NB4 (cell line): ENCODE results near the gene ADAMTS6.

Experiments
- CTCF ChIP-seq: IDR thresholded peaks from one replicate; pipeline ENCODE4 v1.5.1; 2012; ENCODE audit warnings: low read depth, low read length
- MAX ChIP-seq: IDR thresholded peaks from 2 replicates; pipeline ENCODE4 v1.6.1; 2011; ENCODE audit warnings: low read depth, low read length
- MYC ChIP-seq: IDR thresholded peaks from 2 replicates; pipeline ENCODE4 v1.6.1; 2011; ENCODE audit warnings: low read depth, low read length
- POLR2A ChIP-seq: IDR thresholded peaks from 2 replicates; pipeline ENCODE4 v1.6.1; 2011; ENCODE audit warnings: mild to moderate bottlenecking; ENCODE audit not compliant: insufficient read length; ENCODE audit errors: extremely low read depth

- TF ChIP-seq POLR2A = no peak
- TF ChIP-seq CTCF = no peak
- TF ChIP-seq MYC = no peak
- TF ChIP-seq MAX = no peak
These were observed 331.9 kb downstream of the ADAMTS6 start for GRCh38 chr5:65149827-65150226.
